Psoas muscle (tissue), 8 donors: ENCODE data around the gene EEF1A2. TPM values are rescaled to one million over a fixed set of nuclear protein-coding genes. Genes with fewer than 3 reads are reported as not detected.

Source experiments
- ATAC-seq, 4 donors: fragments of 200-7000 bp; cut with Tn5 transposase; one replicate each; pipeline ENCODE4 v1.9.1; 2020; ENCODE audit warnings: moderate library complexity in 3 of 4, mild to moderate bottlenecking in 2 of 4
- DNase-seq, 2 donors: peaks; one replicate each; pipeline ENCODE4 v3.0.0-alpha.2; 2020
- H3K27ac ChIP-seq: fragments of 200-600 bp; one replicate; pipeline ENCODE4 v1.8.0; 2022
- H3K27me3 ChIP-seq, 3 donors: fragments of 200-600 bp in 1 of 3; one replicate each; pipeline versions ENCODE4 v1.6.1 to v1.8.0; 2013 to 2022; ENCODE audit warnings: low read length in 2 of 3, mild to moderate bottlenecking in 2 of 3, moderate library complexity in 1 of 3; ENCODE audit not compliant: insufficient read depth in 3 of 3
- H3K36me3 ChIP-seq, 2 donors: fragments of 200-600 bp in 1 of 2; one replicate each; pipeline versions ENCODE4 v1.6.1 to v1.8.0; 2013 to 2022; ENCODE audit warnings: low read depth in 1 of 2, mild to moderate bottlenecking in 1 of 2, moderate library complexity in 1 of 2; ENCODE audit not compliant: insufficient read depth in 1 of 2
- H3K4me1 ChIP-seq: fragments of 200-600 bp; one replicate; pipeline ENCODE4 v1.8.0; 2022
- H3K4me3 ChIP-seq: fragments of 200-600 bp; one replicate; pipeline ENCODE4 v1.8.0; 2022; ENCODE audit warnings: mild to moderate bottlenecking
- H3K9me3 ChIP-seq: fragments of 200-600 bp; one replicate; pipeline ENCODE4 v1.8.0; 2022
- CTCF ChIP-seq: fragments of 200-600 bp; IDR thresholded peaks from one replicate; pipeline ENCODE4 v1.8.0; 2022; ENCODE audit warnings: antibody characterized with exemption
- WGBS, 3 donors: extraction: QIAGEN DNeasy Blood & Tissue Kit; methylation state at CpG; one replicate each; pipeline versions ENCODE4 v1.1.6 to v1.1.7; 2013; 5-methylcytosine and 5-hydroxymethylcytosine counted together
- intact Hi-C, 2 donors: fragments of 100-400 bp; cut with DNase I; formaldehyde crosslinking; loops; one replicate each; pipeline versions ENCODE4 v1.11.0 to v1.14.2; 2022
- polyA plus RNA-seq, 3 donors: library from polyadenylated mRNA; stranded (reverse); fragments of 200-250 nt; gene quantifications; one replicate each; pipeline ENCODE4 v1.2.3, GENCODE V29; 2013
- total RNA-seq, 4 donors: library from RNA; stranded (reverse); fragmentation: NEBNext Ultra II Directional in 2 of 4; extraction: Animal tissue kit (Norgen Biotek cat#: 25700) in 2 of 4; gene quantifications; one replicate each; pipeline versions ENCODE4 v1.2.1 to v1.2.4, GENCODE V29; 2021 to 2023
- donor health status: healthy with polysubstance abuse.
- donor health status: DM: no; HTN: no; CAD: no; lungs with moderate emphysema.
- donor health status: Bipolar disorder and iron deficiency.
- donor health status: healthy.
- donor health status: DM: yes; HTN: yes; CAD: no.
- donor health status: DM: no; HTN: no; CAD: no.
- donor health status: DM: no; HTN: no; CAD: no.
- donor health status: DM: yes; HTN: yes; CAD: no.

The EEF1A2 gene
- total and polyA plus RNA-seq, 7 donors = 952 to 2,126 (median 1,898) TPM

- Histone ChIP-seq H3K27ac (no peak overlapping the region), H3K4me1 (peaks cover 2% of the 10 kb centered on the region), H3K4me3 (no peak overlapping the region), H3K27me3 (peaks cover 0 to 88% (median 6%) of the 10 kb centered on the region in 3 donors), H3K36me3 (no peaks in the 10 kb centered on the region), H3K9me3 (no peaks in the 10 kb centered on the region)
- intact Hi-C loops = no loop called here
- WGBS, 3 donors = 78 to 83% (median 81%) methylated on average over 16 to 17 of the region's 17 CpGs
- ATAC-seq (no peak), DNase-seq (no peak)
- no peak for TF ChIP-seq CTCF
Measured at GRCh38 chr20:63466861-63467260, 32.0 kb downstream of the EEF1A2 start.

- Histone ChIP-seq H3K4me3 (no peak overlapping the region), H3K4me1 (no peaks in the 10 kb centered on the region), H3K27me3 (peaks cover 0 to 84% (median 5%) of the 10 kb centered on the region in 3 donors), H3K36me3 (no peaks in the 10 kb centered on the region), H3K9me3 (no peaks in the 10 kb centered on the region), H3K27ac (no peak overlapping the region)
- ATAC-seq (no peak), DNase-seq (no peak)
- intact Hi-C loops = no loop called here
- 81 to 83% (median 82%) methylated on average over 55 of the region's 55 CpGs for WGBS, 3 donors
- TF ChIP-seq CTCF = no peak
Measured at GRCh38 chr20:63466250-63466825, 32.5 kb downstream of the EEF1A2 start.

GRCh38 chr20:63465380-63466249, 33.3 kb downstream of the EEF1A2 start:
- no peak for TF ChIP-seq CTCF
- 66 to 76% (median 76%) methylated on average over 47 to 56 of the region's 56 CpGs for WGBS, 3 donors
- no peak for ATAC-seq
- Histone ChIP-seq H3K4me3 (no peak overlapping the region), H3K9me3 (no peaks in the 10 kb centered on the region), H3K4me1 (no peaks in the 10 kb centered on the region), H3K27ac (no peak overlapping the region), H3K27me3 (peaks cover 0 to 84% (median 1%) of the 10 kb centered on the region in 3 donors), H3K36me3 (no peaks in the 10 kb centered on the region)
- no peak for DNase-seq
- intact Hi-C loops = no loop called here

GRCh38 chr20:63464289-63464635, 34.6 kb downstream of the EEF1A2 start:
- TF ChIP-seq CTCF = no peak
- Histone ChIP-seq H3K27ac (no peak overlapping the region), H3K4me3 (no peak overlapping the region), H3K36me3 (no peaks in the 10 kb centered on the region), H3K4me1 (no peaks in the 10 kb centered on the region), H3K9me3 (no peaks in the 10 kb centered on the region), H3K27me3 (peaks cover 0 to 82% (median 6%) of the 10 kb centered on the region in 3 donors)
- DNase-seq = no peak
- no peak for ATAC-seq
- WGBS, 3 donors = 72 to 85% (median 82%) methylated on average over 12 of the region's 12 CpGs
- intact Hi-C loops = no loop called here
